NCI-H2227 treated with DMSO at 0.1 percent for 48 hours (cell line): ENCODE measurements around the gene PTPN14.
"Not testable (repeated sequence)": the region's sequence is repeated elsewhere in the genome, so short reads cannot be mapped to it uniquely, and the experiment has no call there.

Source experiments
- DNase-seq: peaks from one replicate; lab custom pipeline; 2025; lab: John Stamatoyannopoulos, UW

The PTPN14 gene

GRCh38 chr1:214510914-214511638 lies 40.3 kb downstream of the PTPN14 start:
- DNase-seq, result no peak

DNA sequence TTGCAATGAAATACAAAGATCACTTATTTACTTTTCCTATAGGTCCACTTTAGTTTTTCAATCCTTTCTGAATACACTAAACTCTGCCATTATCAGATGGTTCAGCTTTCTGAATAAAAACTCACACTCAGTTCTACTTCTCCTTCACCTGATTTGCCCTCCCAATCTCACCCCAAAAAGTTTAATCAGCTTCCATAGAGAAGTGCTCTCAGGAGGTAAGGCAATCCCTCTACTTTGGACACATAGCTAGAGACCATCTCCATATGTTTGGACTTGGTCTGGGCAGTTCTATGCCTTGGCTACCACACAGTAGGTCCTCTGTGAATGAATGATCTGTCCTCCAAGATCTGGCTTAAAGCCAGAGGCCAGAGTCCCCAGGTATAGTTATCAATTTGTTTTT lies 40.9 kb downstream of the PTPN14 start:
- DNase-seq, result no peak

- not testable (repeated sequence) for DNase-seq
Measured at GRCh38 chr1:214509622-214510021, 41.8 kb downstream of the PTPN14 start.

GRCh38 chr1:214506972-214507431 lies 44.4 kb downstream of the PTPN14 start:
- no peak for DNase-seq

GRCh38 chr1:214505134-214505533 lies 46.3 kb downstream of the PTPN14 start:
- no peak for DNase-seq

- DNase-seq, result no peak
Measured at GRCh38 chr1:214504330-214504729, 47.1 kb downstream of the PTPN14 start.

DNA sequence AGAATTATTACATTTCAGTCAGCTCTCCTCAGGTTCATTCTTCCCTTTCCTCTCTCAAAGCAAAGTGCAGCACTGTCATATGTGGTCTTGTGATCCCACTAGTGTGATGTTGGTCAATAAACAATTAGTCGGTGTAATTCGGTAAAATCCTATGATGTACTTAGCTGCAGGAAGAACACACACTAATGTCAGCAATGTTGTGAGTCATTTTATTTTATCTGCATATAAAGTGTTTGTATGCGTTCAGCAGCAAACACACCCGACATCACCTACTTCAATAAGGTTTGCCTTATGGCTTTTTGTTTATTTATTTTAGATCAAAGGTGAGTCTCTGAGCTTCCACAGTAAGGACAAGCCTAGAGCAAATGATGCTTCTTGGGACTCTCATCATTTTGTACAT lies 47.8 kb downstream of the PTPN14 start:
- no peak for DNase-seq

DNA sequence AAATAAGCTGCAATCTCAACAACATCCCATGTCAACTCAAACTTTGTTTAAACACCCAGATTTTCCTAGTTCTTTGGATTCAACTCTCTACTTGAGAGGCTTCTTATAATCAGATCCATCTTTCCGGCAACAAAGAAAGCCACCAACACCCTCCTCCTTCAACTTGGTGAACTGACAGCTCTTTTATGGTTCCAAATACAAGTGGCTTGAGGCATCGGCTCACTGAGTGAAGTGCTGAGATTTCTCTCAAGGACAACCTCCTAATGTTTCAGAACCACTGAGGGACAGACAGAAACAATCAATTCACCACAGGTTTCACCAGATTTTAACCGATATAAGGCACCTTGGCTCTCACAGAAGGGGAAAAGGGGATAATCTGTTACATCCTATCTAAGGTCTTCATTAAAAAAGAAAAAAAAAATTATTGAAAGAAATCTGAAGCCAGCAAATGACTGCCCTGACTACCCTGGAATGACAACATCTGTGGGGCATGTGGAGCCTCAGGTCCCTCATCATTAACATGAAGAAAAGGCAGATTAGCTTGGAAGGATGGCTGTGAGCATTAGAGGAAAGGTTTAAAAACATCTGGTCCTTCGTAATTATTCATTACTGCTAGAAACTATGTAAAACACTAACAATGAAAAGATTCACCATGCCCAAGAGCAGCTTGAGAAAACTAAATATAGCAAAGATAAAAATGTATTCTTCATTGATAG lies 50.9 kb downstream of the PTPN14 start:
- DNase-seq, result no peak

GRCh38 chr1:214499732-214500131 lies 51.7 kb downstream of the PTPN14 start:
- no peak for DNase-seq

GRCh38 chr1:214498021-214498420 lies 53.4 kb downstream of the PTPN14 start:
- DNase-seq, result no peak

- no peak for DNase-seq
Measured at GRCh38 chr1:214496126-214496525, 55.3 kb downstream of the PTPN14 start.

DNA sequence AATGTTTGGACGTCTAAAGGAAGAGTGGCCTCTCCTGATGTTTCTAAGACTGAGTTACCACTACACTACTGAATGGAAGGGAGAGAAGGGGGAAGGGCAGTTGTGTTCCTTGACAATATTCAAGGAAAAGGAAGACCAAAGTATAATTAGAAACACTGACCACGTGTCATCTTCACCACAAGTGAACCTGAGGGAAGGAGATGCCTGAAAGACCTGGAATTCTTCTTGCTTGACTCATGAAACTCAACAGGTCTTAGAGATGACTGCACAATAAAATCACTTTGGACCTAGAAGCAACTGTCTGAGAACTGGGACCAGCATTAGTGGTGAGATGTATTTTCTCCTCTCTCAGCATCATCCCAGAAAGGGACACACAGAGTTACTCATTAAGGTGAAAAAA lies 56.7 kb downstream of the PTPN14 start:
- no peak for DNase-seq

DNA sequence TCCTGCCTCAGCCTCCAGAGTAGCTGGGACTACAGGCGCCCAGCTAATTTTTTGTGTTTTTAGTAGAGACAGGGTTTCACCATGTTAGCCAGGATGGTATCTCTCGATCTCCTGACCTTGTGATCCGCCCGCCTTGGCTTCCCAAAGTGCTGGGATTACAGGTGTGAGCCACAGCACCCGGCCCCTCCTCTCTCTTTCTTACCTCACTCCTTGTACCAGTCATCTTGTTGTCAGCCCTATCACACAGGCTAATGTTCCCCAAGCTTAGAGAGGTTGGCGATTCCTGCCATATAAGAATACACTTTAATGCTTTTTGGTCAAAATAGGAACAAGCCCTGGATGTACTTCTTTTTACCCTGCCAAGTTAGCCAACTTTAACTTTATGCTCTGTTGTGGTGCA lies 57.2 kb downstream of the PTPN14 start:
- DNase-seq, result not testable (repeated sequence)

GRCh38 chr1:214493126-214493796 lies 58.1 kb downstream of the PTPN14 start:
- no peak for DNase-seq

DNA sequence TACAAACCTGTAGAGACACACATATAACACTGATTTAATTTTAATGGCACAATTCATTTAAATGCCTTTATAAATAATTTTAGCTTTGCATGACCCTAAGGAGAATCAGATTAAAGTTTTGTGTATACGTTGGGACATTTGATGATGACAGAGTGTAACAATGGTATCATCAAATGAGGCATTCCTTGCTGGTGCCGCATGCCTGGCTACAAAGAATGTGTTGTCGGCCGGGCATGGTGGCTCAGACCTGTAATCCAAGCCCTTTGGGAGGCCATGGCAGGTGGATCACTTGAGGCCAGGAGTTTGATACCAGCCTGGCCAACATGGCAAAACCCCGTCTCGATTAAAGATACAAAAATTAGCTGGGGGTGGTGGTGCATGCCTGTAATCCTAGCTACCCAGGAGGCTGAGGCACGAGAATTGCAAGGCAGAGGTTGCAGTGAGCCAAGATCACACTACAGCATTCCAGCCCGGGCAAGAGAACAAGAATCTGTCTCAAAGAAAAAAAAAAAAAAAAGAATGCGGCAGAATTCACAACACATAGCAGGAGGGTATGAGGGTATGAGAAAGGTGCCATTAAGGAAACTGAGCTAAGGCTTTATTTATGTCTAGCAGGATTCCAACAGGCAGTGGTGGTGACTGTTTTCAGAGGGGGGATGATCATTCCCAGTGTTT lies 58.9 kb downstream of the PTPN14 start:
- DNase-seq, result no peak

DNA sequence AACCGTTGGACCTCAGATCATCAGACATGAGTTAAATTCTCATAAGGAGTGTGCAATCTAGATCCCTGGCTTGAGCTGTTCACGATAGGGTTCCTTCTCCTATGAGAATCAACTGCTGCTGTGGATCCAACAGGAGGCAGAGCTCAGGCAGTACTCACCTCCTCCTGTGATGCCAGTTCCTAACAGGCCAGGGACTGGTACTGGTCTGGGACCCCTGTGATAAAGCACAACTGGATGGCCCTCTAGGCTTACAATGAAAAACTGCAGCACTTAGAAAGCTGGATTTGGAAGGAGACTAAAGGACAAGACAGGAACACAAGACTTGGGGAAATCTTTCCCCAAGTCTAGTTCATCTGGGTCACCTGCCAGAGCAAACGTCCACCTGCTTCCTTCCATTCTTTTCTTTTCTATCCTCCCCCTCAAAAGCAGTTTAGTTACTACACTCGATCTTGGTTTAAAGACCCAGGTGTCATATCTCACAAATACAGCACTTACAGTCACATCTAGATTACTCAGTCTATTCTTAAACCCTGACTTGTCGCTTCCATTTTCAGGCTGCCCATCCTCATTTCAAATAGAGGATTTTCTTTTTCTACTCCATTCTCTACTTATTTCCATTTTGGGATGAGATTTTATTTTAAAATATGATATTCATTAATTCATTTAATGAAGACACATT lies 59.8 kb downstream of the PTPN14 start:
- DNase-seq, result no peak

GRCh38 chr1:214485151-214485550 lies 66.3 kb downstream of the PTPN14 start:
- no peak for DNase-seq

DNA sequence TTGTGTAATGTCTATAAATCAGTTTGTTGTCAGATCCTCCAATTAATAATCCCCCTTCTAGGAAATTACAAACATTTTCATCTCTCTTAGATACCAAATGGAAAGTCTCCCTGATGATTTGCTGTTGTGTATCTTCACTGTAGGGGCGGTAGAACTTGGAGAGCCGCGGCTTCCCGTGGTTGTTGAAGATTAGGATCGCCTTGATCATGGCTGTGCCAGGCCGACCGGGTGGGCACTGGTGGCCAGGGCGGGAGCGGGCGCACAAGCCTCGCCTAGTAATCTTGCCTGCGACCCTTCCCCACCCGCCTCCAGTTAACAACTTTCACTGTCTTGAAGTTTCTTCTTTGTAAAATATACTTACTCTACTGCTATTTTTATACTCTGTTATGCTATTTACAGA lies 68.2 kb downstream of the PTPN14 start:
- DNase-seq, result not testable (repeated sequence)

- DNase-seq, result not testable (repeated sequence)
Measured at GRCh38 chr1:214481983-214482634, 69.3 kb downstream of the PTPN14 start.

DNA sequence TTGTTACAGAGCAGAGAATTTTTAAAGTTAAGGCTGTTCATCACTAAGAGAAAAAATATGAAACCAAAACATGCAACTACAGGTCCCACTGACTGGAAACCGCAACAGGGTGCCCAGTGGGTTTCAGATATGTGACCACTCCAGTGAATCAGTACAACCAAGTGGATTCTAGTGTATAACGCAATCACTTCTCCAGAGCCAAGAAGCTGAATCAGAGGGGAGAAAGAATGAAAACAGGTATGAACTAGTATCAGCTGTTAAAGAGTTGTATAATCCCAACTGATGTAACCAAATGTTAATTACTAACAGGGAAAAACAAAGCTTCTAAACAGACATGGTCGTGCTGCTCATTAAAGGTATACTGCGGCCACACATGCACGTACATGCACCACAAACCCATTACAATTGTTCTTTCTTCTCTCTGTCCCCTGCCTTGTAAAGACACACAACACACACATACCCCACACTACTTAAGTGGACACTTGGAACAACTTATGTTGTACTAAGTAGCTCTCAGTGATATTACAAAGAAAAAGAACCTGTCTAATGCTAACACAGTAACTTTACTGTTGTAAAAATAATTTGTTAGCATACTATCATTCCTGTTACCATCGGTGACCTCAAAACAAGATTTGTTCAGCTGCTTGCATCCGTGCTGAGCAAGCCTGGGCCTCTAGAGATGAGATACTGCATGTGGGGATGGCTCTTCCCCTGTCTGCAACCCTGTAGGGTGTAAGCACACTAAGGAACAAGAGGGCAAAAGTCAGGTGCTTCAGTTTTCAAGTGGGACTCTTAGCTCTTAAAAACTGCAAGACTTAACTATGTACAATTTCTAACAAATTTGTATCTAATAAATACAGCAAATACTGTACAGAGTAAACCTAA lies 74.2 kb downstream of the PTPN14 start:
- DNase-seq, result no peak
